GM12878 (cell line): ENCODE data around the gene APH1B. TPM values are rescaled to one million over a fixed set of nuclear protein-coding genes. Genes with fewer than 3 reads are reported as not detected.

ENCODE experiments used
- ATAC-seq: fragments of 200-7000 bp; cut with Tn5 transposase; 3 replicates; pipeline ENCODE4 v1.9.1; 2020; ENCODE audit warnings: mild to moderate bottlenecking, moderate library complexity
- BruUV-seq: library from RNA; stranded (reverse); fragments of 400-500 nt; replicated peaks from 2 replicates; lab custom pipeline; 2021; lab: Mats Ljungman, UMichigan
- CTCF ChIA-PET: fragments of 300-600 bp; sonication (Branson Sonifier 250); formaldehyde crosslinking; extraction: SDS; loops from one replicate; lab custom pipeline; 2021; ENCODE audit warnings: inconsistent platforms; lab: Yijun Ruan, JAX
- POLR2A ChIA-PET: fragments of 350-600 bp; formaldehyde crosslinking; extraction: SDS; loops from one replicate; lab custom pipeline; 2021; ENCODE audit warnings: inconsistent platforms; lab: Charles Lee
- RAD21 ChIA-PET: fragments of 300-600 bp; sonication (Branson Sonifier 250); formaldehyde crosslinking; loops from one replicate; lab custom pipeline; 2023; ENCODE audit warnings: antibody characterized with exemption; ENCODE audit not compliant: unreplicated experiment; lab: Charles Lee
- SMC1A ChIA-PET: fragments of 300-600 bp; sonication (Branson Sonifier 250); formaldehyde crosslinking; loops from one replicate; lab custom pipeline; 2023; ENCODE audit not compliant: unreplicated experiment, uncharacterized antibody; lab: Charles Lee
- DNase-seq: peaks from one replicate; pipeline ENCODE4 v3.0.0-alpha.2; 2011; ENCODE audit warnings: low read depth, low spot score
- FAIRE-seq: peaks from 3 replicates; lab custom pipeline; 2011; peaks lifted over from hg19 to GRCh38; lab: Jason Lieb, UNC
- H2AFZ ChIP-seq: 2 replicates; pipeline ENCODE4 v1.6.0; 2011; ENCODE audit warnings: low read depth, low read length, control low read depth; ENCODE audit not compliant: control insufficient read depth
- H3K27ac ChIP-seq: 2 replicates; pipeline ENCODE4 v1.5.1; 2011; ENCODE audit warnings: control low read depth; ENCODE audit not compliant: control insufficient read depth, insufficient read depth
- H3K27me3 ChIP-seq, 2 experiments: replicated peaks in 1 of 2; 2 replicates each; pipeline versions ENCODE4 v1.6.0 to v1.6.1; 2011; ENCODE audit warnings: low read length in 1 of 2; ENCODE audit not compliant: control insufficient read depth in 2 of 2, insufficient read depth in 2 of 2
- H3K36me3 ChIP-seq, 2 experiments: 2 replicates each; pipeline ENCODE4 v1.5.1; 2011; ENCODE audit warnings: low read length in 1 of 2; ENCODE audit not compliant: control insufficient read depth in 2 of 2, insufficient read depth in 2 of 2
- H3K4me1 ChIP-seq: 2 replicates; pipeline ENCODE4 v1.6.1; 2011; ENCODE audit warnings: mild to moderate bottlenecking, low read length, moderate library complexity, mixed read lengths; ENCODE audit not compliant: control insufficient read depth, insufficient read depth
- H3K4me2 ChIP-seq: 2 replicates; pipeline ENCODE4 v1.6.0; 2011; ENCODE audit warnings: control low read depth; ENCODE audit not compliant: control insufficient read depth, insufficient read depth
- H3K4me3 ChIP-seq: fragments of 200-600 bp; sonication (generic); 2 replicates; pipeline ENCODE4 v1.5.1; 2016
- H3K79me2 ChIP-seq: 2 replicates; pipeline ENCODE4 v1.6.0; 2011; ENCODE audit warnings: low read length; ENCODE audit not compliant: control insufficient read depth, insufficient read depth
- H3K9ac ChIP-seq: 2 replicates; pipeline ENCODE4 v1.8.0; 2011; ENCODE audit warnings: low read length, control low read depth, mixed read lengths; ENCODE audit not compliant: control insufficient read depth, insufficient read depth
- H3K9me3 ChIP-seq: replicated peaks from 3 replicates; pipeline ENCODE4 v1.5.1; 2011; ENCODE audit warnings: mild to moderate bottlenecking, low read length; ENCODE audit not compliant: control insufficient read depth, insufficient read depth
- H4K20me1 ChIP-seq: 2 replicates; pipeline ENCODE4 v1.6.0; 2011; ENCODE audit not compliant: control insufficient read depth, insufficient read depth
- HDAC2 ChIP-seq: fragments of 200-600 bp; sonication (generic); IDR thresholded peaks from 2 replicates; pipeline ENCODE4 v1.6.1; 2017
- IRF3 ChIP-seq: fragments of 450-650 bp; IDR thresholded peaks from 2 replicates; pipeline ENCODE4 v1.6.1; 2014; ENCODE audit warnings: mild to moderate bottlenecking
- NKRF ChIP-seq: fragments of 450-650 bp; conservative IDR thresholded peaks from 2 replicates; pipeline ENCODE4 v1.6.1; 2017; ENCODE audit warnings: mild to moderate bottlenecking, moderate library complexity
- NR2C1 ChIP-seq: fragments of 450-650 bp; IDR thresholded peaks from 2 replicates; pipeline ENCODE4 v1.6.1; 2017; ENCODE audit warnings: antibody characterized with exemption, mild to moderate bottlenecking, moderate library complexity
- PKNOX1 ChIP-seq: fragments of 450-650 bp; IDR thresholded peaks from 2 replicates; pipeline ENCODE4 v1.6.1; 2016; ENCODE audit warnings: mild to moderate bottlenecking
- POLR2A ChIP-seq: IDR thresholded peaks from 2 replicates; pipeline ENCODE4 v1.6.1; 2011; ENCODE audit warnings: low read depth, mild to moderate bottlenecking, low read length
- PRDM15 ChIP-seq: fragments of 450-650 bp; formaldehyde crosslinking; IDR thresholded peaks from 2 replicates; pipeline ENCODE4 v1.4.0; 2020; ENCODE audit warnings: mild to moderate bottlenecking, moderate library complexity
- SRF ChIP-seq, 2 experiments: IDR thresholded peaks; 2 replicates each; pipeline ENCODE4 v1.6.1; 2011; ENCODE audit warnings: low read depth in 2 of 2, low read length in 2 of 2, mild to moderate bottlenecking in 1 of 2, moderate library complexity in 1 of 2
- ZNF24 ChIP-seq: fragments of 450-650 bp; IDR thresholded peaks from 2 replicates; pipeline ENCODE4 v1.6.1; 2017; ENCODE audit warnings: antibody characterized with exemption, mild to moderate bottlenecking
- WGBS: methylation state at CpG from one replicate; pipeline ENCODE4 v1.1.6; 2016; ENCODE audit warnings: low lambda C conversion rate; ENCODE audit not compliant: insufficient replicate concordance, insufficient coverage; ENCODE audit errors: missing lambda C conversion rate; 5-methylcytosine and 5-hydroxymethylcytosine counted together
- in situ Hi-C: fragments of 300-500 bp; cut with MboI; formaldehyde crosslinking; loops from 9 replicates; pipeline ENCODE4 v1.14.3; 2018; ENCODE audit warnings: mixed read lengths
- intact Hi-C: fragments of 100-400 bp; cut with micrococcal nuclease; formaldehyde crosslinking; loops from one replicate; pipeline ENCODE4 v1.14.2; 2022; ENCODE audit not compliant: unreplicated experiment
- polyA plus RNA-seq, 11 experiments: library from polyadenylated mRNA; depleted of rRNA in 4 of 11; unstranded in 6 of 11; stranded (reverse) in 5 of 11; fragments of >200 nt; fragmentation: Nextera tagmentation in 4 of 11; fragmentation: Illumina TruSeq in 1 of 11; extraction: Ambion mirVana in 4 of 11; extraction: Trizol in 1 of 11; gene quantifications; 1 replicate in 1 of 11; 2 replicates in 10 of 11; pipeline versions ENCODE4 v1.2.1 to v1.2.3, GENCODE V29; 2011 to 2016; ENCODE audit warnings: inconsistent platforms in 2 of 11, missing spikeins in 2 of 11, low read depth in 1 of 11
- total RNA-seq, 4 experiments: library from RNA; depleted of rRNA in 3 of 4; stranded (reverse); fragments of >200 nt in 3 of 4; fragmentation: Illumina TruSeq in 1 of 4; extraction: Trizol in 1 of 4; gene quantifications; 2 replicates each; pipeline versions ENCODE4 v1.2.1 to v1.2.3, GENCODE V29; 2013 to 2021

APH1B gene
- total and polyA plus RNA-seq, 10 of the 15 experiments (the other 5 are each of a cell fraction or from before 2014, with no cell fraction given): 5.0 to 20.8 (median 11.1) TPM

GRCh38 chr15:63308491-63308890 lies 31.1 kb downstream of the APH1B start:
- RAD21 ChIA-PET: no interaction called here
- TF ChIP-seq IRF3 (no peak), PKNOX1 (no peak), NR2C1 (no peak), POLR2A (no peak), SRF (IDR thresholded peaks at IDR 0.05; ENCODE audit: low read depth in 2 of 2, low read length in 2 of 2) (no peak)
- Histone ChIP-seq H3K4me1 (no peaks in the 10 kb centered on the region), H3K36me3 (peaks cover 0 to 3% of the 10 kb centered on the region in 2 experiments; a peak in 1 of 4 replicates), H4K20me1 (no peaks in the 10 kb centered on the region), H3K27ac (no peak overlapping the region), H3K4me3 (no peak overlapping the region), H3K79me2 (no peaks in the 10 kb centered on the region), H3K9ac (no peak overlapping the region), H2AFZ (no peak overlapping the region), H3K27me3 (no peaks in the 10 kb centered on the region), H3K9me3 (no peaks in the 10 kb centered on the region), H3K4me2 (no peak overlapping the region)
- no peak for FAIRE-seq
- no TSS peak for BruUV-seq
- no peak for DNase-seq
- in situ Hi-C loops (no loop called here), intact Hi-C loops (no loop called here)
- CTCF ChIA-PET: no interaction called here
- ATAC-seq: no peak
- 52% methylated on average over 4 of the region's 4 CpGs for WGBS
- SMC1A ChIA-PET: interaction anchor here (0.9 to 1.7 kb wide), 2 partner anchors 17 to 94 kb away, joined by 3 to 5 read pairs; no protein-coding TSS in a partner anchor
- POLR2A ChIA-PET: no interaction called here

- H4K20me1 ChIP-seq: no peaks in the 10 kb centered on the region
- no peak overlapping the region for H3K4me2 ChIP-seq
- no peak overlapping the region for H2AFZ ChIP-seq
- WGBS: 69% methylated on average over 2 of the region's 2 CpGs
- no peaks in the 10 kb centered on the region for H3K27me3 ChIP-seq
- no peak for FAIRE-seq
- RAD21 ChIA-PET: no interaction called here
- SMC1A ChIA-PET: interaction anchor here (0.9 kb wide), 1 partner anchor 81 kb away, joined by 3 read pairs; no protein-coding TSS in a partner anchor
- TF ChIP-seq PRDM15 (CRISPR knock-in tag): no peak
- TF ChIP-seq ZNF24: no peak
- TF ChIP-seq HDAC2: no peak
- no peak for TF ChIP-seq NKRF
- TF ChIP-seq SRF (IDR thresholded peaks at IDR 0.05; ENCODE audit: low read depth in 2 of 2, low read length in 2 of 2): no peak
- TF ChIP-seq, all 136 proteins: peak for 0
- no peak overlapping the region for H3K9ac ChIP-seq
- no TSS peak for BruUV-seq
- peaks cover 0 to 3% of the 10 kb centered on the region in 2 experiments; a peak in 1 of 4 replicates for H3K36me3 ChIP-seq
- intact Hi-C loops (no loop called here), in situ Hi-C loops (no loop called here)
- POLR2A ChIA-PET: no interaction called here
- H3K79me2 ChIP-seq: no peaks in the 10 kb centered on the region
- CTCF ChIA-PET: interaction anchor here (0.8 kb wide), 1 partner anchor 14 kb away, joined by 3 read pairs; no protein-coding TSS in a partner anchor
- no peak for ATAC-seq
- no peak overlapping the region for H3K4me3 ChIP-seq
- no peak overlapping the region for H3K27ac ChIP-seq
- no peaks in the 10 kb centered on the region for H3K4me1 ChIP-seq
- H3K9me3 ChIP-seq: no peaks in the 10 kb centered on the region
- DNase-seq: no peak
These were observed 31.5 kb downstream of the APH1B start for GRCh38 chr15:63308947-63309346.
